A549 (cell line): ENCODE measurements around the gene UNC5B. TPM values are rescaled to one million over a fixed set of nuclear protein-coding genes. Genes with fewer than 3 reads are reported as not detected.

Source experiments
- ATAC-seq, 2 experiments: fragments of 200-7000 bp in 1 of 2; fragments of >200 bp in 1 of 2; cut with Nextera tagmentation in 1 of 2; cut with Tn5 transposase in 1 of 2; 3 replicates each; pipeline versions ENCODE4 v1.8.0 to v1.9.1; 2018 to 2020; ENCODE audit warnings: mild to moderate bottlenecking in 1 of 2, moderate library complexity in 1 of 2
- CTCF ChIA-PET: fragments of 300-600 bp; sonication (Branson Sonifier 250); formaldehyde crosslinking; extraction: SDS; loops from one replicate; lab custom pipeline; 2021; ENCODE audit warnings: antibody characterized with exemption, inconsistent platforms; lab: Yijun Ruan, JAX
- POLR2A ChIA-PET: fragments of 350-600 bp; formaldehyde crosslinking; extraction: SDS; loops from one replicate; lab custom pipeline; 2021; ENCODE audit warnings: antibody characterized with exemption, inconsistent platforms; lab: Yijun Ruan, JAX
- DNase-seq, 2 experiments: peaks; one replicate each; pipeline versions ENCODE4 v3.0.0 to v3.0.0-alpha.2; 2011 to 2016; ENCODE audit warnings: low read depth in 1 of 2, low spot score in 1 of 2
- FAIRE-seq: peaks from 2 replicates; lab custom pipeline; 2011; peaks lifted over from hg19 to GRCh38; lab: Jason Lieb, UNC
- H3K27ac ChIP-seq, 2 experiments: fragments of >200 bp; sonication (Bioruptor Twin); formaldehyde crosslinking; 3 replicates each; pipeline ENCODE4 v1.5.1; 2016 to 2017
- H3K4me1 ChIP-seq: fragments of >200 bp; sonication (Bioruptor Twin); formaldehyde crosslinking; 3 replicates; pipeline ENCODE4 v1.6.1; 2016
- H3K4me2 ChIP-seq: fragments of >200 bp; sonication (Bioruptor Twin); formaldehyde crosslinking; 3 replicates; pipeline ENCODE4 v1.6.1; 2016
- H3K4me3 ChIP-seq: fragments of >200 bp; sonication (Bioruptor Twin); formaldehyde crosslinking; 3 replicates; pipeline ENCODE4 v1.5.1; 2016
- H3K9me3 ChIP-seq: fragments of >200 bp; sonication (Bioruptor Twin); formaldehyde crosslinking; 3 replicates; pipeline ENCODE4 v1.6.1; 2016
- BHLHE40 ChIP-seq: IDR thresholded peaks from 2 replicates; pipeline ENCODE4 v1.6.1; 2012; ENCODE audit warnings: low read depth, low read length, inconsistent platforms
- CEBPB ChIP-seq, 2 experiments: fragments of >200 bp in 1 of 2; sonication (Bioruptor Twin) in 1 of 2; formaldehyde crosslinking in 1 of 2; IDR thresholded peaks; 2 replicates each; pipeline ENCODE4 v1.6.1; 2012 to 2016
- CHD4 ChIP-seq: fragments of 200-600 bp; sonication (generic); IDR thresholded peaks from 2 replicates; pipeline ENCODE4 v1.6.1; 2016; ENCODE audit warnings: antibody characterized with exemption, mild to moderate bottlenecking, borderline replicate concordance
- EHF ChIP-seq: fragments of 250-450 bp; sonication (Bioruptor Pico); IDR thresholded peaks from 2 replicates; pipeline ENCODE4 v1.5.0; 2020; ENCODE audit warnings: mild to moderate bottlenecking
- EP300 ChIP-seq, 2 experiments: fragments of >200 bp; sonication (Bioruptor Twin); formaldehyde crosslinking; IDR thresholded peaks; 2 replicates in 1 of 2; 3 replicates in 1 of 2; pipeline ENCODE4 v1.6.1; 2016 to 2017
- ESRRA ChIP-seq: fragments of 150-350 bp; IDR thresholded peaks from 2 replicates; pipeline ENCODE4 v1.6.1; 2014; ENCODE audit warnings: mild to moderate bottlenecking, low read length, borderline replicate concordance
- FOSB ChIP-seq: fragments of 250-450 bp; sonication (Bioruptor Pico); IDR thresholded peaks from 2 replicates; pipeline ENCODE4 v1.5.0; 2020; ENCODE audit warnings: mild to moderate bottlenecking, moderate library complexity
- GATA3 ChIP-seq: IDR thresholded peaks from 2 replicates; pipeline ENCODE4 v1.6.1; 2012; ENCODE audit warnings: borderline replicate concordance
- HDAC2 ChIP-seq: fragments of 200-600 bp; sonication (generic); IDR thresholded peaks from 2 replicates; pipeline ENCODE4 v1.6.1; 2016
- HEYL ChIP-seq: fragments of 250-450 bp; sonication (Bioruptor Pico); IDR thresholded peaks from 2 replicates; pipeline ENCODE4 v1.8.0; 2021; ENCODE audit warnings: mild to moderate bottlenecking, moderate library complexity
- HOXA7 ChIP-seq: fragments of 250-450 bp; sonication (Bioruptor Pico); IDR thresholded peaks from 2 replicates; pipeline ENCODE4 v1.5.0; 2020; ENCODE audit warnings: mild to moderate bottlenecking, moderate library complexity
- JUNB ChIP-seq: fragments of >200 bp; sonication (Bioruptor Twin); formaldehyde crosslinking; IDR thresholded peaks from 2 replicates; pipeline ENCODE4 v1.6.1; 2016
- KDM1A ChIP-seq: fragments of 200-600 bp; sonication (generic); IDR thresholded peaks from 2 replicates; pipeline ENCODE4 v1.6.1; 2016; ENCODE audit warnings: low read depth, mild to moderate bottlenecking
- KDM5A ChIP-seq: fragments of 200-600 bp; sonication (generic); IDR thresholded peaks from 2 replicates; pipeline ENCODE4 v1.6.1; 2016; ENCODE audit warnings: antibody characterized with exemption, mild to moderate bottlenecking
- NFE2L2 ChIP-seq: fragments of 150-350 bp; conservative IDR thresholded peaks from 2 replicates; pipeline ENCODE4 v1.6.1; 2014; ENCODE audit warnings: low read length
- NR3C1 ChIP-seq: fragments of >200 bp; sonication (Bioruptor Twin); formaldehyde crosslinking; IDR thresholded peaks from 3 replicates; pipeline ENCODE4 v1.6.1; 2017
- PHF8 ChIP-seq: fragments of 200-600 bp; sonication (generic); IDR thresholded peaks from 2 replicates; pipeline ENCODE4 v1.6.1; 2016; ENCODE audit warnings: low read depth, mild to moderate bottlenecking, antibody characterized with exemption, moderate library complexity, borderline replicate concordance
- POLR2A ChIP-seq: IDR thresholded peaks from 2 replicates; pipeline ENCODE4 v1.6.1; 2012; ENCODE audit warnings: mild to moderate bottlenecking, low read length
- RFX5 ChIP-seq: fragments of 450-650 bp; IDR thresholded peaks from 2 replicates; pipeline ENCODE4 v1.7.1; 2014; ENCODE audit warnings: antibody characterized with exemption, mild to moderate bottlenecking, moderate library complexity
- RNF2 ChIP-seq: fragments of 200-600 bp; sonication (generic); IDR thresholded peaks from 2 replicates; pipeline ENCODE4 v1.6.1; 2016; ENCODE audit warnings: low read depth, mild to moderate bottlenecking, antibody characterized with exemption, moderate library complexity, borderline replicate concordance
- TP53 ChIP-seq: fragments of 250-450 bp; sonication (Bioruptor Pico); IDR thresholded peaks from 2 replicates; pipeline ENCODE4 v1.5.0; 2021; ENCODE audit warnings: mild to moderate bottlenecking, moderate library complexity
- ZC3H11A ChIP-seq: fragments of 450-650 bp; IDR thresholded peaks from 2 replicates; pipeline ENCODE4 v1.6.1; 2014; ENCODE audit warnings: antibody characterized with exemption, mild to moderate bottlenecking
- ZFP36 ChIP-seq: fragments of 450-650 bp; IDR thresholded peaks from 2 replicates; pipeline ENCODE4 v1.6.1; 2014; ENCODE audit warnings: borderline replicate concordance; ENCODE audit not compliant: partially characterized antibody
- ZSCAN20 ChIP-seq: fragments of 250-450 bp; sonication (Bioruptor Pico); IDR thresholded peaks from 2 replicates; pipeline ENCODE4 v1.8.0; 2022; ENCODE audit warnings: mild to moderate bottlenecking, moderate library complexity
- WGBS: methylation state at CpG from one replicate; pipeline ENCODE4 v1.1.6; 2017; ENCODE audit errors: missing lambda C conversion rate; 5-methylcytosine and 5-hydroxymethylcytosine counted together
- polyA plus RNA-seq, 4 experiments: library from polyadenylated mRNA; depleted of rRNA in 3 of 4; stranded (reverse); fragments of >200 nt; fragmentation: RNase III in 1 of 4; extraction: RNeasy Plus Mini Kit Qiagen cat#74134 plus additional on column Dnase treatment in 1 of 4; gene quantifications; 2 replicates in 3 of 4; 3 replicates in 1 of 4; pipeline ENCODE4 v1.2.3, GENCODE V29; 2011 to 2017
- TF ChIP-seq, protein P1 (sequence below): IDR thresholded peaks from 2 replicates; pipeline ENCODE4 v1.6.1; 2012
- TF ChIP-seq, protein P2 (sequence below): IDR thresholded peaks from 2 replicates; pipeline ENCODE4 v1.6.1; 2012
- TF ChIP-seq, protein P3 (sequence below): fragments of 250-450 bp; sonication (Bioruptor Pico); IDR thresholded peaks from 2 replicates; pipeline ENCODE4 v1.5.0; 2021; ENCODE audit warnings: mild to moderate bottlenecking, moderate library complexity, borderline replicate concordance
- TF ChIP-seq, protein P4 (sequence below): fragments of >200 bp; sonication (Bioruptor Twin); formaldehyde crosslinking; IDR thresholded peaks from 3 replicates; pipeline ENCODE4 v1.5.1; 2016

The UNC5B gene
- polyA plus RNA-seq, 2 of the 4 experiments (the other 2 are of a cell fraction) = 0.14 to 1.0 TPM

DNA sequence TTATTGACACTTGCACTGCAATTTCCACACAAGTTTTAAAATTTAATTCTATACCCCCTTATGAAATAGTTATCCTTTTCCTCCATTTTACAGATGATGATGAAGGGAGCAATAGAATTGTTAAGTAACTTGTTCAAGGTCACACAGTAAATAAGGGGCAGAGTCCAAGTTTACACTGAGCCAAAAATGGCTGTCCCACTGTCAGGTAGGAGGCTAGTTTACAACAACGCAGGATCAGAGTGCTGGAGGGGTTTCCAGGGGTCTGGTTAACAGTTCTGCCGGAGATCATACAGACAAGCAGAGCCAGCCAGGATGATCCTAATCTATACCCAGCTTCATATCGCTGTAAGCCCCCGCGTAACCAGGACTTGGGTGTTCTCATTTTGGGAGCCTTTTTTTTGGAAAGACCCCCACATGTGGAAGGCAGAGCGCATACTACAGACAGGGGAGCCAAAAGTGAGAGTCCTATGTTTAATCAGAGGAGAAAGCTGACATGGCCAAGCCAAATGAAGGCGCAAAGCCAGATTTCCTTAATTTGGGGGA, 524 bp upstream of the UNC5B start:
- H3K9me3 ChIP-seq = no peaks in the 10 kb centered on the region
- ATAC-seq (no peak), DNase-seq (no peak), FAIRE-seq (no peak)
- peaks cover 11% of the 10 kb centered on the region; the same call in 1 of the 3 replicates for H3K4me1 ChIP-seq
- peak overlapping the region; percentile 96 for H3K4me2 ChIP-seq
- H3K27ac ChIP-seq = peak overlapping the region in 1 of 2 experiments; percentile 11; a peak in 1 of 6 replicates
- WGBS = 6% methylated on average over 7 of the region's 7 CpGs
- POLR2A ChIA-PET = interaction anchor here (0.5 kb wide), 1 partner anchor 334 kb away, joined by 5 read pairs; no protein-coding TSS in a partner anchor
- CTCF ChIA-PET = interaction anchor here (1.1 to 9.4 kb wide), 5 partner anchors 11 to 308 kb away, joined by 3 to 88 read pairs (median 5); no protein-coding TSS in a partner anchor
- no peak for TF ChIP-seq EHF (CRISPR knock-in tag)
- no peak for TF ChIP-seq PHF8
- no peak for TF ChIP-seq TP53 (CRISPR knock-in tag)
- TF ChIP-seq ZFP36 = no peak
- TF ChIP-seq, protein P1, sequence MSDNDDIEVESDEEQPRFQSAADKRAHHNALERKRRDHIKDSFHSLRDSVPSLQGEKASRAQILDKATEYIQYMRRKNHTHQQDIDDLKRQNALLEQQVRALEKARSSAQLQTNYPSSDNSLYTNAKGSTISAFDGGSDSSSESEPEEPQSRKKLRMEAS = no peak
- no peak for TF ChIP-seq KDM1A
- TF ChIP-seq KDM5A = no peak
- TF ChIP-seq CHD4 = no peak
- no peak for TF ChIP-seq FOSB (CRISPR knock-in tag)
- TF ChIP-seq, protein P2, sequence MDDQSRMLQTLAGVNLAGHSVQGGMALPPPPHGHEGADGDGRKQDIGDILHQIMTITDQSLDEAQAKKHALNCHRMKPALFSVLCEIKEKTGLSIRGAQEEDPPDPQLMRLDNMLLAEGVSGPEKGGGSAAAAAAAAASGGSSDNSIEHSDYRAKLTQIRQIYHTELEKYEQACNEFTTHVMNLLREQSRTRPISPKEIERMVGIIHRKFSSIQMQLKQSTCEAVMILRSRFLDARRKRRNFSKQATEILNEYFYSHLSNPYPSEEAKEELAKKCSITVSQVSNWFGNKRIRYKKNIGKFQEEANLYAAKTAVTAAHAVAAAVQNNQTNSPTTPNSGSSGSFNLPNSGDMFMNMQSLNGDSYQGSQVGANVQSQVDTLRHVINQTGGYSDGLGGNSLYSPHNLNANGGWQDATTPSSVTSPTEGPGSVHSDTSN = no peak
- no peak for TF ChIP-seq NR3C1
- TF ChIP-seq ESRRA = no peak
- TF ChIP-seq RNF2 = no peak; the same call in 1 of the 2 replicates
- TF ChIP-seq, all 56 proteins: peak for 0
- peak overlapping the region; percentile 60 for H3K4me3 ChIP-seq

DNA sequence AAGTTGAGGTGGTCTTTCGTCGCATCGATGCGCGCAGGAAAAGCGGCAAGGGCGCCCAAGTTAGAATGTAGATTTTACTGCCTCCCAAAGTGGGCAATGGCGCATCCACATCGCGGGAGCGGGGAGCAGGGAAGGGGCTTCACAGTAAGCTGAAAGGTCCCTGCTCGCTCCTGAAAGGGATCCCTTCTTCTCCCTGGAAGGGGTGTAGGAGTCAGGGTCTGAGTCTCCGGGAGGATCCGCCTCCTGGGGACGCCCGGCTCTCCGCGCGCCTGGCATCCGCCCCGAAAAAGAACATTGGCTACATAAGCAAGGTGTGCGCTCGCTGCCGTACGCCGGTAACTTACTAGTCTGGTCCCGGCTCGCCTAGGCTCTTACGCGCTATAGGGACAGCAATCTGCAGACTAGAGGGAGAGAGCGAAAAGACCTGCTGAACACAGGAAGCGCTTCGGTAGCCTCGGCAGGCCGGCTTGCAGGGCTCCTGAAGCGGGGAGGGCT, 804 bp downstream of the UNC5B start:
- CTCF ChIA-PET = interaction anchor here (1.0 to 9.4 kb wide), 2 partner anchors 287 to 310 kb away, joined by 3 to 88 read pairs; no protein-coding TSS in a partner anchor
- Histone ChIP-seq H3K4me2 (peak overlapping the region; percentile 96), H3K27ac (peak overlapping the region in 1 of 2 experiments; percentile 79; a peak in 3 of 6 replicates), H3K9me3 (no peaks in the 10 kb centered on the region), H3K4me3 (peak overlapping the region; percentile 60), H3K4me1 (peaks cover 22% of the 10 kb centered on the region; the same call in 2 of the 3 replicates)
- DNase-seq (peak in 1 of 2 experiments; percentile 75), ATAC-seq (peak; percentile 17 to 21; a peak in 3 of 6 replicates), FAIRE-seq (no peak)
- POLR2A ChIA-PET = no interaction called here
- TF ChIP-seq NFE2L2 (no peak), JUNB (no peak), ZC3H11A (no peak), HEYL (CRISPR knock-in tag) (no peak)
- WGBS = 4% methylated on average over 18 of the region's 36 CpGs

DNA sequence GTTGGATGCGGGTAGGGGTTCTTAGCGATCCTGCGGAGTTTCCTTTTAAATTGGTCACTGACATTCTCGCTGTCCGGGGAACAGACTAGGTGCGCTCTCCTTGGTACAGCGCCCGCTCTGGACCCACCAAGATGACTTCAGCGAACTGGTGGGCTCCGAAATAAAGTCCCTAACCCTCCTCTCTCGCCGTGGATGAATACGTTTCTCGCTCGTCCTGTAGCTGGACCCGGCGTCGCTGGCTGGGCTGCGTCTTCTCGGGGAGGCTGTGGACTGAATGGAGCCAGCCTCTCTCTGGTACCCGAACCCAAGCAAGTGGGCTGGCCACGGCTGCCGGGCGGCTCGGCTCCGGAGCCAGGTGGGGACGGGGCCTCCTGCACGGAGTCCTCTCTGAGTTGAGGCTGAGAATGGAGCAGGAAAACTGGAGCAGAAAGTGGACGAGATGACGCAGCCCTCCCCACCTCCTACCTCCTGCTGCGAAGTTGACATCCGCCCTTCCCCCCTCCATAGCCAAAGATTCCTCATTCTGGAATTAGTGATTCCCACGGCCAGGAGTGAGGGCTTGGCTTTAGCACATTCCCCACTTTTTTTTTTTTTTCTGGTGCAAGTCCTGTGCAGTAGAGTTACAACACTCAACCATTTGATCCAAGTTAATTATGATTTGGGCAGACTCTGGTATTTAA, 1.5 kb downstream of the UNC5B start:
- H3K27ac ChIP-seq = no peak overlapping the region
- CTCF ChIA-PET = interaction anchor here (0.6 to 9.4 kb wide), 5 partner anchors 8 to 311 kb away, joined by 3 to 88 read pairs (median 4); no protein-coding TSS in a partner anchor
- ATAC-seq (no peak), DNase-seq (peak; percentile 33), FAIRE-seq (no peak)
- TF ChIP-seq BHLHE40 (no peak), CEBPB (IDR thresholded peaks at IDR 0.05) (no peak), GATA3 (no peak), POLR2A (no peak), RFX5 (no peak), ZSCAN20 (no peak), JUNB (no peak), HDAC2 (no peak), EP300 (IDR thresholded peaks at IDR 0.05) (no peak), HOXA7 (no peak), NFE2L2 (no peak)
- TF ChIP-seq, protein P3, sequence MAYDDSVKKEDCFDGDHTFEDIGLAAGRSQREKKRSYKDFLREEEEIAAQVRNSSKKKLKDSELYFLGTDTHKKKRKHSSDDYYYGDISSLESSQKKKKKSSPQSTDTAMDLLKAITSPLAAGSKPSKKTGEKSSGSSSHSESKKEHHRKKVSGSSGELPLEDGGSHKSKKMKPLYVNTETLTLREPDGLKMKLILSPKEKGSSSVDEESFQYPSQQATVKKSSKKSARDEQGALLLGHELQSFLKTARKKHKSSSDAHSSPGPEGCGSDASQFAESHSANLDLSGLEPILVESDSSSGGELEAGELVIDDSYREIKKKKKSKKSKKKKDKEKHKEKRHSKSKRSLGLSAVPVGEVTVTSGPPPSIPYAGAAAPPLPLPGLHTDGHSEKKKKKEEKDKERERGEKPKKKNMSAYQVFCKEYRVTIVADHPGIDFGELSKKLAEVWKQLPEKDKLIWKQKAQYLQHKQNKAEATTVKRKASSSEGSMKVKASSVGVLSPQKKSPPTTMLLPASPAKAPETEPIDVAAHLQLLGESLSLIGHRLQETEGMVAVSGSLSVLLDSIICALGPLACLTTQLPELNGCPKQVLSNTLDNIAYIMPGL (CRISPR knock-in tag) = no peak
- TF ChIP-seq, protein P4, sequence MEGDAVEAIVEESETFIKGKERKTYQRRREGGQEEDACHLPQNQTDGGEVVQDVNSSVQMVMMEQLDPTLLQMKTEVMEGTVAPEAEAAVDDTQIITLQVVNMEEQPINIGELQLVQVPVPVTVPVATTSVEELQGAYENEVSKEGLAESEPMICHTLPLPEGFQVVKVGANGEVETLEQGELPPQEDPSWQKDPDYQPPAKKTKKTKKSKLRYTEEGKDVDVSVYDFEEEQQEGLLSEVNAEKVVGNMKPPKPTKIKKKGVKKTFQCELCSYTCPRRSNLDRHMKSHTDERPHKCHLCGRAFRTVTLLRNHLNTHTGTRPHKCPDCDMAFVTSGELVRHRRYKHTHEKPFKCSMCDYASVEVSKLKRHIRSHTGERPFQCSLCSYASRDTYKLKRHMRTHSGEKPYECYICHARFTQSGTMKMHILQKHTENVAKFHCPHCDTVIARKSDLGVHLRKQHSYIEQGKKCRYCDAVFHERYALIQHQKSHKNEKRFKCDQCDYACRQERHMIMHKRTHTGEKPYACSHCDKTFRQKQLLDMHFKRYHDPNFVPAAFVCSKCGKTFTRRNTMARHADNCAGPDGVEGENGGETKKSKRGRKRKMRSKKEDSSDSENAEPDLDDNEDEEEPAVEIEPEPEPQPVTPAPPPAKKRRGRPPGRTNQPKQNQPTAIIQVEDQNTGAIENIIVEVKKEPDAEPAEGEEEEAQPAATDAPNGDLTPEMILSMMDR = no peak
- 4% methylated on average over 24 of the region's 33 CpGs for WGBS
- peak overlapping the region; percentile 96 for H3K4me2 ChIP-seq
- H3K9me3 ChIP-seq = no peaks in the 10 kb centered on the region
- peak overlapping the region; percentile 60; the same call in 2 of the 3 replicates for H3K4me3 ChIP-seq
- POLR2A ChIA-PET = no interaction called here
- H3K4me1 ChIP-seq = peaks cover 23% of the 10 kb centered on the region; the same call in 2 of the 3 replicates
